SU-DHL-6 (cell line): Measurements from ENCODE around the gene SH3PXD2A.

Experiments used
- CTCF ChIP-seq: fragments of 200-600 bp; sonication (generic); IDR thresholded peaks from one replicate; pipeline ENCODE4 v1.5.1; 2017; ENCODE audit warnings: antibody characterized with exemption, mild to moderate bottlenecking, low read length, moderate library complexity; ENCODE audit not compliant: insufficient read depth, poor library complexity, severe bottlenecking
- EZH2phosphoT487 ChIP-seq: fragments of 200-600 bp; sonication (generic), shearing (Covaris generic); conservative IDR thresholded peaks from 2 replicates; pipeline ENCODE4 v1.6.1; 2018; ENCODE audit warnings: mild to moderate bottlenecking, antibody characterized with exemption, low read length, moderate library complexity, mixed read lengths

GRCh38 chr10:103894441-103894864 is 39.1 kb upstream of the SH3PXD2A start:
- TF ChIP-seq CTCF (no peak), EZH2phosphoT487 (no peak)
